Activated naive CD4-positive, alpha-beta T cell treated with Interleukin-2 at 50 U/mL for 16 hours (primary cell): ENCODE results near the gene LRCH1.

Experiments used
- DNase-seq: peaks from one replicate; pipeline ENCODE4 v3.0.0-alpha.2; 2020

The LRCH1 gene

DNA sequence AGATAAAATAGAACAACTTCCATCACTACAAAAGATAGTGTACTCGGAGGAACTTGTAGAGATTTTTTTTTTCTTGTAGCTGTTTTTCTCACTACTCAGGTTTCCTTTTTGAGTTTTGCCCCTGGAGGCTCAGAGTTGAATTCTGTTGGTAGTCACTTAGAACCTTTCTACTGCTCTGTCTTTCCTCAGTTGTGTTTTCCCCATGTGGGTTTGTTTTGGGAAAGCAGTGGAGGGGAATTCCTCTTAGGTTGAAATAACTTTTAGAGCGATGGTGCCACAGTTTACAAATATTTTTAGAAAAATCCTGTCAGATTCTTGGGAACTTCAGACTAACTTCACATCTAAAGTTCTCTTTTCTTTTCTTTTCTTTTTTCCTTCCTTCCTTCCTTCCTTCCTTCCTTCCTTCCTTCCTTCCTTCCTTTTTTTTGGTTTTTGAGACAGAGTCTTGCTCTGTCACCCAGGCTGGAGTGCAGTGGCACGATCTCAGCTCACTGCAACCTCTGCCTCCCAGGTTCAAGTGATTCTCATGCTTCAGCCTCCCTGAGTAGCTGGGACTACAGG lies 65.8 kb downstream of the LRCH1 start:
- DNase-seq, result no peak

DNA sequence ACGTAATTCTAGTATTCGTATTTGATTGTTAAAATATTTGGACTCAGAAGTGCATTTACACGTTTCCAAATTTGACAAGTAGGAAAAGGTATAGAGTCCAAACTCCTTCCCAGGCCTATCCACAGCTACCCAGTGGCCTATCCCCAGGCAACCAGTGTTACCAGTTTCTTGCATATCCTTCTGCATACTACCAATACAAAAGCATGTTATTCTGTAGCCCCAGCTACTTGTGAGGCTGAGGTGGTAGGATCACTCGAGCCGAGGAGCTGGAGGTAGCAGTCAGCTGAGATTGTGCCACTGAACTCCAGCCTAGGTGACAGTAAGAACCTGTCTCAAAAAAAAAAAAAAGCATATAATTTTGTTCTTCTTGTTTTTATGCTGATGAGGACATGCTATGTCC lies 67.1 kb downstream of the LRCH1 start:
- DNase-seq, result no peak

DNA sequence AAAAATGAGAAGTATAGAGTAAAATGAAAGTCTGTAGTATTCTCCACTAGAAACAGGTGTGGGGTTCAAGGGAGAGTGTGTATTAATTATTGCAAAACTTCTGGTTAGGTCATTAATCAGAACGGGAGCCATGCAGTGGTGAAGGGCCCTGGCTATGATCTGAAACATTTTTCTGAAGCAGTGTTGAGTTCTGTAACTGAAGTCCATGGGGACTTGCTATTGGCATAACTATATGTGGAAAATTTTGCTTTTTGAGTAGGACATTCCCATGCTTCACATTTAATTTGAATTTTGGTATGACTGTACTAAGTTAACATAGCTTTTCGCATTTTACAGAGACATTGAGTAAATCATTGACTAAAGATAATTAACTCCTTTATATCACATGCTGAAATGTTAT lies 67.5 kb downstream of the LRCH1 start:
- no peak for DNase-seq

DNA sequence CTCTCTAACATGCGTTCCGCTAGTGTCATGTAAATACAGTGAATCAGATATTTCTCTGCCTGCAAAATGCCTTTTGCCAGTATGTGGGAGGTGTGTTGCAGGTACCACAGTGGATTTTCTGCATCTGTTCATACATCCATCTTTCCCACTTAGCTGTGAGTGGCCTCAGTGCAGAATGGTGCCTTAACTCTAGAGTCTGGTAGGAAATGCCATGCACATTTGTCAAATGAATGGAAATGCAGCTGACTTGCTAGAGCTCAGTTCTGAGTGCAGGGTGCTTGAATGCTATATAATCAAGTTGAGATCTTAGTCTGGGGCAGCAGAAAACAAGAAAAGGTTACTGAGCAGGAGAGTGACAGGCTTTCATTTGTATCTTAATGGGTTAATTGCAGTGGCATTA lies 68.2 kb downstream of the LRCH1 start:
- no peak for DNase-seq

DNA sequence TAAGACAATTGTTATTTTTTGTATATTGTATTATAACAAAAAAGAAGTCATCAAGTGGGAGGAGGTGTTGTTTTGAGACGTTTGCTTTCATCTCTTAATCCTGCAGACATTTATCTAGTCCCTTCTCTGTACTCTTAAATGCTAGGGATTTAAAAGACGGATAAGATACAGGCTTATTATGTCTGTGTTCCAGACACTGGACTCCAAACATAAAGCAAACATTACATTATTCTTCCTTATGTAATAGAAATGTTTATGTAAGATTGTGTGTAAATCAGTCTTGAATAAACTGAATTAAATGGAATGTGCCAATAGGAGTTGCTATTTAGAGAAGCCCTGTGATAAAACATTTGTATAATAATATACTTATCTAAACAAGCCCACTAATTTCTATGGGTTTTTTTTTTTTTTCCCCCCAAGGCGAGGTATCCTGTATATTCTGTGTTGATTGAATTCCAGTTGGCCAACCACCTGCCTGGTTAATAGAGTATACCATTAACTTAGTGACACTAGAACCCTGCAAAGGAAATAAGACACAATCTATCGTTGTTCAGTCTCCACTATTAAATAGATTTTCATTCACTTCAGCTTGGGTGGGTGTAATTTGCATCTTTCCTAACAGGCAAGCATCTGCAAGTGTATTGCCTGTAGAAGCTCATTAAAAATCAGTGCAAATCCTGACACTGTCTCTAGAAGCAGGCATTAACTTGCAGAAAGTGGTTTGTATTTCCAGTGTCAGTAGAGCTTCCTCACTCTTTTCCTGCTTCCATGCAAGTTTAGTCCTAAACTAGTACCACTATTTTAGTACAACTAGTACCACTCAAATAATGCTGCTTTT lies 69.0 kb downstream of the LRCH1 start:
- no peak for DNase-seq

DNA sequence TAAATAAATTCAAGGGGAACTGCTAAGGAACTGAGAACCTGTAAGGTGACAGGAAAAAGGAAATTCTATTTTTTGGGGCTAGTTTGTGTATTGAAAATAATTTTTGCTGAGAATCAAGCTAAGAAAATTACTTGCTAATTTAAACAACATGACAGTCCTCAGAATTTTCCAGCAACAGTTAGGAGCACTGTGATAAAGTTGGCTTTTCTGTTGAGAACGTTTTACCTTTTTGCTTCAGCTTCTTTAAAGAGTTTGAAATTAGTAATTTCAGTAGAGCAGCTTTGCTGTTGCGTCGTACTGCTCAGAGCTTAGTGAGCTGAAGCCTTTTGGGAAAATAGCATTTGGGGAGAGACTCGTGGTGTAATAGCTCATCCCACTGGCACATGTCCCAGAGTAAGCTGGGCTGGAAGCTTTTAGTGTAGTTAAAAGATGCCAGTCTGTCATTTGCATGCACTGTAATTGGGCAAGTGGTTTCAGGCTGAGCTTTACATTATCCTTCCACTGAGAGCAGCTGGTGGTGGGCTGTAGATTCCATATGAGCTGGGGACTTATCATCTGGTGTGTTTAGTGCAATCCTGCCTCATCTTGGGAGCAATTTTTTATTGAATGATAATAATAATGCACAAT lies 69.8 kb downstream of the LRCH1 start:
- no peak for DNase-seq

DNA sequence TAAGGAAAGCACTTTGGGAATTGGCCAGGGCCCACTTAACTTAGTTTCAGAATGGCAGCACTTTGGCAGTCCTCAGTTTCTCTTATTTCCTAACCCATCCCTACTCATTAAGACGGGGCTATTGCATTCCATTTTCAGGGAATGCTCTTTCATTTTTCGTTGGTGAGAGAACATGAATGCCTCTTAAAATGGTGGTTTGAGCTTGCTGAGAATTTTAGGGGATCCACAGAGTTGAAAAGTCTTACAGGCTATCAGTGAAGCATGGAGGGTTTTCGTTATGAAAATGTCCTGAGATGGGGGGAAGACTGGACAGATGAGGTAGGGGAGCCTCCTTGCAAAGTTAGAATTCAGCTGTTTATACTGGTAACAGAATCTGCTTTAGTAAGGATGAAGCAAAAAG lies 71.4 kb downstream of the LRCH1 start:
- DNase-seq, result no peak

DNA sequence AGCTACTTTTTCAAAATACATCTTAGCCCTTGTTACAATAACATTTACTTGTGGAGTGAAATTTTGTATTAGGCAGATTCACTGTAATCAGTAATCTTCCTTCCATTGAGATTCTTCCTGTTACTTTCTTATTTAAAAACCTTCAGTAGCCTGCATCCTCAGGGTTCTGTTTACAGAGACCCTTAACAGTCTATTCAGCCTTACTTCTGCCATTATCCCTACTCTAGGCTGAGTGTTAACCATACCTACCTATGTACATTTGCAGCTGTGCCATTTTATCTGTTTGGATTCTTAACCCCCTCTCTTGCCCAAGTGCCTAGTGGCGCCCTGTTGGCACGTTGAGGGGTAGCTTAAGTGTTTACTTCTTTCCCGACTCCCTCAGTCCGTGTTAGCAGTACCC lies 71.9 kb downstream of the LRCH1 start:
- no peak for DNase-seq

DNA sequence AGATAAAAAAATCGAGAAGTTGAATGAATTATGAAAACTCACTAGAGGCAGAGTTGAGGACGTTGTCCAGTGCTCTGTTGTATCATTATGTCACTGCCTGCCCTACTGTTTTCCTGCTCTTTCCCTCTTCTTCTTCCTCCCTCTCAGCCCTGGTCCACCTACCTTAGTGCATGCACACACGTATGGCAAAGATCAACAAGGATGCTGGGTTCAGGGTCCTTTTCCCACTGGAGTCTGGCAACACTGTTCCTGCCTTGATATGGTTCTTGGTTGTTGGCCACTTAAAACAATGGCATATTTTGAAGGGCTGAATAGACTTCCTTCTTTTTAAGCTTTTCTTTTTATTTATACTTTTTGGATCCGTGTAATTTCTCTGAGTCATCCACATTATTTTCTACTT lies 74.5 kb downstream of the LRCH1 start:
- no peak for DNase-seq

DNA sequence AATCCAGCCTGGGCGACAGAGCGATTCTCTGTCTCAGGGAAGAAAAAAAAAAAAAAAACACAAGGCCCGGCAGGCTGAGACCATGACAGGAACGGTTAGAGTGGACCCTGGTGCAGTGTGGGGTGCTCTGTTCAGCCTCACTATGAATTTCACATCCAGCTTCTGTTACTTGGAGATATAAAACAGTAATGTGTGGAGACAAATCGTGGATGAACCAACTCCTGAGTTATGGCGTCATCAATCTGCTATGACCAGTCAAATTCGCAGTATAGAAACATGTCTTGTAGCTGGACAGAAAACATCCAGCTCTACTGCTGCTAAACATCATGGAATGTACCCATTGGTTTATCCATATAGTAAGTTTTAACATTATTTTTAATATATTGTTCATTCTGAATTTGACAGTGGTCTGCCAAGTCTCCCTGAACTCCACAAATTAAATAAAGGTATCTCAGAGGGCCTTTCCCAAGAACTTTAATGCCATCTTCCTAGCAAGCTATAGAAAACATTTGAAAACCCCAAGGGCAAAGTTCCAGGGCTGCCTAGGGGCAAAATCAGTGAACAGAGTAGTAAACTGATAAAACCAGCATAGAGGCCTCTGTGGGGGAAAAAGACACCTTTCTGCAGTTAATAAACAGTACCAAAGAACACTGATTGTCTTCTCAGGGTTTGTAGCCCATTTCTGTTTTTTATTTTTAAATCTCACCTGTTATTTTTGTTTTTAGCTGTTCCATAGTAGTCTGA lies 75.8 kb downstream of the LRCH1 start:
- no peak for DNase-seq

DNA sequence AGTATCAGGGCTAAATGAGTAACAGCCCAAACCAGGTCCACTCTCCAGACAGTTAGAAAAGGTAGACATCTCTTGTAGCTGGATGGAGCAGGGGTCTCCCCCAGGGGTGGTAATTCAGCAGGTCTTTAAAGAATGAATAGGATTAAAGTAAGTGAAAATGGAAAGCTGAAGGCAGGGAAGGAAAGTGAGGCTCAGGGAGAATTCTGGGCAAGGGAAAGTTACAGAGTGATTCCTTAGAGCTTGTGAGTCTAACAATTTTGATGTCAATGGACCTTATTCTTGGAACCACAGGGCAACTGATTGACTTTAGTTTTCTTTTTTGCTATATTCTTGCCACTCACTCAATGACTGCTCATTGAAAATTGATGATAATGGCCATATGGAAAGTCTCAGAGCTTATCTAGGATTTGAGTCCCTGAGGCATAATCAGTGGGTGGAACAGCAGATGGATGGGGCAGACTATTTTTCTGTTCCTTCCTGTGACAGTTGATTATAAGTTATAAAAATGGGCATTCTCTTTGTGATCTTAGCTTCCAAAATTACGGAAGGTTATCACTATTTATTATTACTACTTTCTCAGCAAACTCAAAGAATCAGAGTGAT lies 76.9 kb downstream of the LRCH1 start:
- DNase-seq, result no peak

DNA sequence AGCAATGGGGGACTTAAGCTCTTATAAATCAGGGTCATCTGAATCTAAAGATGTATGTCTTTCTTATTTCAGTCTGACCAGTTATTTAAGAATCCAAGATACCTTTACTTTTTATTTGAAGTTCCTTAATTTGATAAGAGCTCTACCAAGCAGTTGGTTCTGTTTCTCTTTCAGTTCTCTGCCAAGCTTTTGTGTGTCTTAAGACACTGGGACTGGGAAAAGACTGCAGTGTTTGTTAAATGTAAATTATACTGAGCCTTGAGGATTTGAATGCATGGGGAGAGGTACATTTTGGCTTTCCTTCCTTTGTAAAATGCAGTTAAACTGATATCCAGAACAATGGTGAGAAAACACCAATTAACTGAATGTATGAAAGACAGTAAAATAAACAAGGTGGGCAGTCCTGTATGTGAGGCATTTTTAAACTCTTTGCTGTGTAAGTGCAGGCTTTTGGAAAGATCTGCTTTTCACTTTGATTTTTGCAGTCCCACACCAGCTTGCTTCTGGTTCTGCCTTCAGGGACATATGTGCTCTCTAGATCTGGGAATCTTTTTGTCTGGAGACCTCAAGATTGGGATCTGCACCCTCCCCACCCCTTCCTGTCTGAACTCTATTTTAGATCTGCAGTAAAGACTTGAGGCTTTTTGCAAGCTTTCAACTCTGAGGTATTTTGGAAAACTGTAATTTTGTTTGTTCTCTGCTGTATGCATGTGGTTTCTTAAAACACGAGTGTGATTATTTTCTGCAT lies 77.6 kb downstream of the LRCH1 start:
- DNase-seq, result no peak

DNA sequence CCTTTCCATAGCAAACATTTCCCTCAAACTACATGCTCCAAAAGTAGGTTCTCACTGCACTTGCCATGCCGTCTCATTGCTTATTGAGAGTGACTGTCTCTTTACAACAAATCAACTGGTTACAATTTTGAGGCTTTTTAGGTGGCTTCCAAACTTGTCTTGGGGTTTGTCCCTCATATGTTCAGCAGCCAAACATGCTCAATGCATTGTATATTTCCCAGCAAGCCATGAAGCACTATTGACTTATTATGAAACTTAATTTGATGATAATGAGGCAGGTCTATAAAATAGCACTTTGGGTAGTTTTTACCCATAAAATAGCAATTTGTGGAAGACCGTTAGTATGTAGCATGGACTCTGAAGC lies 78.2 kb downstream of the LRCH1 start:
- DNase-seq, result no peak

DNA sequence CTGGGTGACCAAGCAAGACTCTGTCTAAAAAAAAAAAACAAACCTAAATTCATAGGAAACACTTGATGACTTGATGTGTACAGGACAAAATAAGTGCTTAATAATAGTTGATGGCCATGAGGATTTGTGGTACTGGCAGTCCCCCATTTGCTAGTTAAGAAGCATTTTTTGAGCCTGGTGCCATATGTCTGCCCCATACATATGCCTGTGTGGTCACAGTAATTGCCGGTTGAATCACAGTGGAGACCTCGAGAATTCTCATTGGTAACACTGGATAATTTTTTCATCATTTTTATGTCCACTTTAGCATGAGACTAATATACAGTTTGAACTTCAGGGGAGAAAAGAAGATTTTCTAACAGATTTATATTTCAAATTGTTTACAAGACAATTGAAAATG lies 79.2 kb downstream of the LRCH1 start:
- DNase-seq, result no peak

DNA sequence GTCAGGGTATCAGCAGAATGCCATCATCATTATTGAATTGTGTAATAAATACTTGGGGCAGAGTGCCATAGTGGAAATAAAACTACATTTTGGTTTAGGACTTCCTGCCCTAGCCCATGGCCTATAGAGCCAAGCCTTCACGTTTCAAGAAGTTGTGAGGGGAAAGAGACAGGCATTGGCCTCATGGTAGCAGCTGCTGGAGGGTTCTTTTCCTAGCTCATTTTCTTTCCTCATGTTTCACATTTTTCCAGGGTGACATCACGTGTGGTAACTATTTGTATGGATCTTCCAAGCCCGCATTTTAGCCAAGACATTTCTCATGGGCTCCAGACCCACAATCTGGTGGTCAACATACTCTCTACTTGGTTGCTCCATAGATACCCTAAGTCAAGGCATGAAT lies 80.4 kb downstream of the LRCH1 start:
- DNase-seq, result no peak

DNA sequence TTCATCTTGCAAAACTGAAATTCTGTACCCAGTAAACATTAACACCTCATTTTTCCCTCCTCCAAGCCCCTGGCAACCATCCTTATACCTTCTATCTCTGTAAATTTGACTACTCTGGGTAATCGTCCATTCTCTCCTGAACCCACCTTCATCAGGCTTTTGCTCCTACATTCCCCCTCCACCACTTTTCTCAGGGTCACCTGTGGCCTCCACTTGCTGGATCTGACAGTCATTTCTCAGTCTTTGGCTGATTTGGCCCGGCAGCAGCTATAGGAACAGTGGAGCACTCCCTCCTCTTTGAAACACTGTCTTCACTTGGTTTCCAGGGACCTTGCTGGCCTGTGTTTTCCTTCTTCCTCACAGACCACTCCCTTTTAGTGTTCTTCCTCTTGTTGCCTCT lies 83.5 kb downstream of the LRCH1 start:
- DNase-seq, result no peak

DNA sequence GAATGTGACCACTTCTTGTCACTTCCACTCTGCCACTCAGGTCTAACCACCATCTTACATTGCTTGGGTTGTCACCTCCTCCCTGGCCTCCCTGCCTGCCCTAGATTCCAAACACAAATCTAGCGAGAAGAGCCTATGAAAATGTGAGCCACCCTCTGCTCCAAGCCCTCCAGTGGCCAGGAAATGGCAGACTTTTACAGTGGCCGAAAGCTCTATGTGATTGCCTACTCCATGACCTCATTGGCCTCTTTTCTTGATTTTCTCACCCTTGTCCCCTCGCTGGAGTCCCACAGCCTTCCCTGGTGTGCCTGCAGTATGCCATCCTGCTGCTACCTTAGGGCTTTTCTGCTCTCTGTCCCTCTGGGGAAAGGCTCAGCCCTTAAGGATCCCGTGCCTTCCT lies 84.2 kb downstream of the LRCH1 start:
- no peak for DNase-seq

DNA sequence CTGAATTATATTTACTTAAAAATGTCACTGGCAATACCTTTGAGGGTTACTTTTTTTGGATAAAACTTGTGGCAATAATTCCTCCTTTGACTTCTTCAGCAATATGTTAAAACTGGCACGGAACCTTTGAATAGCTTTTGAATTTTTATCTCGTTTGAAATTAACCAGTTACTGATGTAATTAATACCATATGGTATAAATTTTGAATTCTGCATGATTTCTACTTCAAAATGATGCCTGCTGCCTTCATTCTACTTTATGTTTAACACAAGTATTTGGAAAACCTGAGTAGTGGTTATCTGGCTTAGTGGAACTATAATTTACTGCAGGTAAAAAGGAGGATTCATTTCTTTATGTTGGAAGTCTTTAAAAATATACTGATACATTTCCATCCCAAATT lies 85.3 kb downstream of the LRCH1 start:
- DNase-seq, result no peak

DNA sequence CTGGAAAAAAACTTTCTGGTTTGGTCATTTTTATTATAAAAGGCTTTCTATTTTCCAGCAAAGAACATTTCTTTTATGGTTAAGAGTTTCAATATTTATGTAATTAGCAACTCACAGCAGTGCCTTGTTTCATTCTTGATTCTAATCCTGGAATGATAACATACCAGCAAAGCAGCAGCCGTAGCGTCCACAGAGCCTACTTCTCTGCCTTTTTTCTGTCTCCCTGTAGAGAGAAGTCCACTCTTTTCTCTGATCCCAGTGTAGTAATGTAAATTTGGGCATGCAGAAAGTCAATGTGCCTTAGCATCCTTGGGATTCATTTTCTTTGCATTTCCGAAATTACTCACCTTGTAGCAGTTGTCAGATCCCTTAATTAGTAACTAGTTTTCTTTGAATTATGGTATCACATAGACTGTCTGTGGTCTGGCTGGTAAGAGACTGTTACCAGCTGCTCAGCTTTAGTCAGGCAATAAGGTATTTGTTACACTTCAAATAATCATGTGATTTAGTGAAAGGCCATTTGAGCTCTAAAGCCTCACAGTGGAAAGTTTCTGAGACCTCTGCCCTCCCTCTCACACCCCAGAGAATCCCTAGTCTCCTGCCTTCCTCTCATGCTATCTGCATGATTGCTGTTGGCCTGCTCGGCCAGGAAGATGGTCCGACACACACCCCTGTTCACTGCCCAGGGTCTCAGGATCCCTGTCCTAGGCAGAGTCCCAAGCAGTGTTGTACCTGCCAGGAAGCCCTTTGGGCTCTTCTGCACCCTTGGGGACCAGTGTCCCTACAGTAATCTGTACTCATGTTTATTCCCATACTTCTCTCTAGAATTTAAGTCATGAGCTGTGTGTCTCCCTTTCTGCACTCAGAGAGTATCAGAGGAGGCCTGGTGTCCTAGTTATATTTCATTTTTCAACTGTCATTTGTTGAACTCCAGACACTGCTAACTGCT lies 86.3 kb downstream of the LRCH1 start:
- no peak for DNase-seq

DNA sequence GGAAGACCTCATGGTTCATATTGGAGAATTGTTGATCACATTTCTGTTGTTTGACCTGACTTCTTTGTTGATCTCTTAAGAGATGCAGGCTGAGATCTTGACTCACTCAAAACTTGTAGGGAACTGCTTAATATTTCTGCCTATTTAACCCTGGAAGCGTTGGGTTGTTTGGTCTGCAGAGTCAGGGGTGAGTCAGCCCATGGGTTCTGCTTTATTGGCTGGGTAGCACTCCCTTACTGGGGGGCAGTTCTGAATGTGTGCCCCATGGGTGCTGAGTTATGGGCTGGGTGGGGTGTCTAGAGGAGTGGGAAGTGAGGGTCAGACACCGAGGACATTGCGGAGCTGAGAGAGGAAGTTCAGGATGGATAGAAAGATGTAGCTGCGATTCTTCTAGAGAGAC lies 87.9 kb downstream of the LRCH1 start:
- DNase-seq, result no peak

DNA sequence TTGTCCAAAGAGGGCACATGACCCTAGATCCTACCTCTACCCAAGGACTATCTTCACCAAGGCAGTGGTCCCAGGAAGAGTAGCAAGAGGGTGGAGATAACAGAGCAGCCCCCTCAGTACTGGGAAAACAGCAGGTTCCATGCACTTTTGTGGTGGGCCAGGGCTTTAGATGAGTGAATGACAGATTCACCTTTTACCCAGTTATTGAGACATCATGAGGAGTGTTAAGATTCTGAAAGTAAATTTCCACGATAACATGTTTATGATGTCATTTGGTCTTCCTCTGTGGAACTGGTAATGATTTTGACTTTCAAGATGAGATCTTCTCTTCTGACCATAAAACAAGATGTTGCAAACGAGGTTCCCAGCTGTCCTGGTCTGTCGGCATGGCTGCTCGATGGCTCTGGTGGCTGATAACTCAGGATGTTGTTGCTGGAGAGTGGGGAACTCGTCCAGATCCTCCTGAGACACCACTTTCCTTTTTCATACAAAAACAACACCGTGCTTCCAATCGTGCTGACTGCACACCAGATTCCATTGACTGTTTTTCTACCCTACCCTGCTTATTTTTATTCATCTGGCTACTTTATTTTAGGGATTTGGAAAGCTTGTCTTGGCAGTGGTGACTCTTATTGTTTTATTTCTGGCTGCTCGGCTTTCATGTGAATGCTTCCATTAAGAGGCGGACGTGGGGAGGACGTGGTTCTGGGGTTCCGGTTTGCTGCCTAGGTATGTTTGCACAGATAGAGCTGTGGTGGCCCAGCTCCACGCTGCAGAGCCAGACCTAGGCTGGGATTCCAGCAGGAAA lies 88.5 kb downstream of the LRCH1 start:
- no peak for DNase-seq
